ENCODE data around the gene TMPRSS6. TPM values are rescaled to one million over a fixed set of nuclear protein-coding genes. Genes with fewer than 3 reads are reported as not detected.

Gene TMPRSS6
- total RNA-seq, 1 experiment from 2014 or later = 0.39 TPM

DNA sequence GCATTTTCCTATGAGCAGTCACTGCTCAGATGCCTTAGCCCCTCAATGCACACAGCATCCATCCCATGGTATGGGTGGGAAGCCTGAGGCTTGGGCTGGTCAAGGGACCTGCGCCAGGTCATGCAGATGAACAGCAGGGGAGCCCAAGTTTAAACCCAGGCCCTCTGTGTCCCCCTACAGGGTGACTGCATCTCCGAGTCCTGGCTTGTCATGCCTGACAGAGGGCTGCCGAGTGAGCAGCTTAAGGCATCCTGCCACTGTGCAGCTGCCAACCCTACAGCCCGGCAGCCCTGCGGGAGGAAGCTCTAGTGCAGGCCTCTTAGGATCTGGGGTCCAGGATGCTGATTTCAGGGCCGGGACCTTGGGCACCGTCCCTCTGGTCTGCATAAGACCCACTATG is 30.2 kb upstream of the TMPRSS6 start:
- Histone ChIP-seq H3K4me3 (replicated peaks in 1 of 2; ENCODE audit: low read depth in 1 of 2, low read length in 2 of 2) (no peak overlapping the region), H3K4me1 (ENCODE audit: control insufficient read depth in 1 of 2, insufficient read depth in 2 of 2, low read length in 2 of 2) (no peaks in the 10 kb centered on the region), H3K36me3 (ENCODE audit: control insufficient read depth in 1 of 2, insufficient read depth in 2 of 2, low read length in 2 of 2) (no peaks in the 10 kb centered on the region), H3K27ac (ENCODE audit: low read depth, low read length) (no peak overlapping the region), H4K20me1 (ENCODE audit: insufficient read depth) (no peaks in the 10 kb centered on the region), H3K4me2 (ENCODE audit: low read length) (no peak overlapping the region), H3K9me2 (ENCODE audit: insufficient read depth) (no peaks in the 10 kb centered on the region), H3K9me3 (ENCODE audit: control insufficient read depth in 1 of 2, insufficient read depth in 1 of 2, low read depth in 1 of 2, low read length in 2 of 2) (no peaks in the 10 kb centered on the region), H2AFZ (ENCODE audit: low read depth, low read length, poor library complexity, severe bottlenecking) (no peak overlapping the region), H3K27me3 (ENCODE audit: insufficient read depth, low read length) (no peaks in the 10 kb centered on the region), H3K9ac (ENCODE audit: low read length) (no peak overlapping the region), H3K79me2 (ENCODE audit: insufficient read depth, low read length) (no peaks in the 10 kb centered on the region)
- CTCF ChIA-PET = interaction anchor here (1.4 to 1.6 kb wide), 2 partner anchors 13 to 60 kb away, joined by 4 read pairs; no protein-coding TSS in a partner anchor
- TF ChIP-seq SIN3A (IDR thresholded peaks at IDR 0.05; ENCODE audit: low read depth) (no peak), ZFX (IDR thresholded peaks at IDR 0.05) (no peak), CBX3 (IDR thresholded peaks at IDR 0.05; ENCODE audit: low read depth) (no peak), TCF7L2 (IDR thresholded peaks at IDR 0.05; ENCODE audit: borderline replicate concordance, extremely low read depth, insufficient read depth, insufficient read length) (no peak), YY1 (IDR thresholded peaks at IDR 0.05; ENCODE audit: extremely low read depth, insufficient replicate concordance, low read depth, low read length) (no peak), POLR2AphosphoS5 (IDR thresholded peaks at IDR 0.05; ENCODE audit: low read depth, low read length) (no peak), POLR2A (IDR thresholded peaks at IDR 0.05; ENCODE audit: borderline replicate concordance, extremely low read depth, insufficient read depth, insufficient read length) (no peak), EZH2 (IDR thresholded peaks at IDR 0.05) (no peak), CEBPB (IDR thresholded peaks at IDR 0.05; ENCODE audit: low read depth) (no peak), SP1 (IDR thresholded peaks at IDR 0.05; ENCODE audit: low read depth) (no peak), JUND (IDR thresholded peaks at IDR 0.05) (no peak), ELF1 (IDR thresholded peaks at IDR 0.05; ENCODE audit: borderline replicate concordance, low read depth) (no peak), EZH2phosphoT487 (IDR thresholded peaks at IDR 0.05; ENCODE audit: borderline replicate concordance) (no peak), FOSL1 (IDR thresholded peaks at IDR 0.05; ENCODE audit: low read depth) (no peak), RAD21 (IDR thresholded peaks at IDR 0.05; ENCODE audit: low read depth) (no peak)
- TF ChIP-seq, protein P1, sequence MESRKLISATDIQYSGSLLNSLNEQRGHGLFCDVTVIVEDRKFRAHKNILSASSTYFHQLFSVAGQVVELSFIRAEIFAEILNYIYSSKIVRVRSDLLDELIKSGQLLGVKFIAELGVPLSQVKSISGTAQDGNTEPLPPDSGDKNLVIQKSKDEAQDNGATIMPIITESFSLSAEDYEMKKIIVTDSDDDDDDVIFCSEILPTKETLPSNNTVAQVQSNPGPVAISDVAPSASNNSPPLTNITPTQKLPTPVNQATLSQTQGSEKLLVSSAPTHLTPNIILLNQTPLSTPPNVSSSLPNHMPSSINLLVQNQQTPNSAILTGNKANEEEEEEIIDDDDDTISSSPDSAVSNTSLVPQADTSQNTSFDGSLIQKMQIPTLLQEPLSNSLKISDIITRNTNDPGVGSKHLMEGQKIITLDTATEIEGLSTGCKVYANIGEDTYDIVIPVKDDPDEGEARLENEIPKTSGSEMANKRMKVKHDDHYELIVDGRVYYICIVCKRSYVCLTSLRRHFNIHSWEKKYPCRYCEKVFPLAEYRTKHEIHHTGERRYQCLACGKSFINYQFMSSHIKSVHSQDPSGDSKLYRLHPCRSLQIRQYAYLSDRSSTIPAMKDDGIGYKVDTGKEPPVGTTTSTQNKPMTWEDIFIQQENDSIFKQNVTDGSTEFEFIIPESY (IDR thresholded peaks at IDR 0.05; ENCODE audit: extremely low read depth, insufficient replicate concordance, low read length) = no peak
- TF ChIP-seq, protein P2, sequence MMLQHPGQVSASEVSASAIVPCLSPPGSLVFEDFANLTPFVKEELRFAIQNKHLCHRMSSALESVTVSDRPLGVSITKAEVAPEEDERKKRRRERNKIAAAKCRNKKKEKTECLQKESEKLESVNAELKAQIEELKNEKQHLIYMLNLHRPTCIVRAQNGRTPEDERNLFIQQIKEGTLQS (IDR thresholded peaks at IDR 0.05) = no peak
- BruUV-seq (replicated peaks) = no TSS peak
- RAD21 ChIA-PET (ENCODE audit: low non-redundant PET in 1 of 2, low total read pairs in 2 of 2, uncharacterized antibody in 2 of 2, unreplicated experiment in 2 of 2) = interaction anchor here in 1 of 2 experiments (0.5 kb wide), 1 partner anchor 13 kb away, joined by 3 read pairs; no protein-coding TSS in a partner anchor
- intact Hi-C loops (cut with micrococcal nuclease) = loop anchor here (10.0 kb wide), 1 partner anchor 55 kb away; no protein-coding TSS in a partner anchor
- DNase-seq (ENCODE audit: low read depth, low spot score) (no peak), ATAC-seq (peak; percentile 47; the same call in 1 of the 2 replicates)
- POLR2A ChIA-PET = no interaction called here

Measured in HCT116 (cell line).